SK-N-SH treated with all-trans-retinoic acid at 6 μM for 48 hours (cell line): ENCODE data around the gene DEFB131B.
"Not testable (repeated sequence)": the region's sequence is repeated elsewhere in the genome, so short reads cannot be mapped to it uniquely, and the experiment has no call there.

Experiments used
- ATAC-seq: fragments of 200-7000 bp; cut with Tn5 transposase; 3 replicates; pipeline ENCODE4 v1.9.1; 2020; ENCODE audit warnings: mild to moderate bottlenecking, moderate library complexity
- BACH2 ChIP-seq: fragments of 250-450 bp; sonication (Bioruptor Pico); IDR thresholded peaks from 2 replicates; pipeline ENCODE4 v1.9.0; 2021; ENCODE audit warnings: mild to moderate bottlenecking, borderline replicate concordance
- CSDC2 ChIP-seq: fragments of 250-450 bp; sonication (Bioruptor Pico); IDR thresholded peaks from 2 replicates; pipeline ENCODE4 v1.5.0; 2020; ENCODE audit warnings: mild to moderate bottlenecking, moderate library complexity
- CSRNP3 ChIP-seq: fragments of 250-450 bp; sonication (Bioruptor Pico); IDR thresholded peaks from 2 replicates; pipeline ENCODE4 v1.5.1; 2021; ENCODE audit warnings: mild to moderate bottlenecking, moderate library complexity
- GLIS3 ChIP-seq: fragments of 250-450 bp; sonication (Bioruptor Pico); IDR thresholded peaks from 2 replicates; pipeline ENCODE4 v1.5.0; 2020; ENCODE audit warnings: mild to moderate bottlenecking, moderate library complexity
- ISL1 ChIP-seq: fragments of 250-450 bp; sonication (Bioruptor Pico); IDR thresholded peaks from 2 replicates; pipeline ENCODE4 v2.1.2; 2022; ENCODE audit warnings: mild to moderate bottlenecking, moderate library complexity
- OSR1 ChIP-seq: fragments of 250-450 bp; sonication (Bioruptor Pico); IDR thresholded peaks from 2 replicates; pipeline ENCODE4 v1.8.0; 2022; ENCODE audit warnings: moderate library complexity, mild to moderate bottlenecking, inconsistent platforms
- POU6F1 ChIP-seq: fragments of 250-450 bp; sonication (Bioruptor Pico); IDR thresholded peaks from 2 replicates; pipeline ENCODE4 v1.8.0; 2021; ENCODE audit warnings: low read depth, mild to moderate bottlenecking, moderate library complexity, borderline replicate concordance
- PPARA ChIP-seq: fragments of 250-450 bp; sonication (Bioruptor Pico); IDR thresholded peaks from 2 replicates; pipeline ENCODE4 v1.5.0; 2020; ENCODE audit warnings: mild to moderate bottlenecking, borderline replicate concordance
- SNAI2 ChIP-seq: fragments of 250-450 bp; sonication (Bioruptor Pico); IDR thresholded peaks from 2 replicates; pipeline ENCODE4 v1.5.0; 2020; ENCODE audit warnings: mild to moderate bottlenecking, moderate library complexity
- TCF4 ChIP-seq: fragments of 250-450 bp; sonication (Bioruptor Pico); IDR thresholded peaks from 2 replicates; pipeline ENCODE4 v1.8.0; 2021; ENCODE audit warnings: mild to moderate bottlenecking, moderate library complexity, borderline replicate concordance
- TOX ChIP-seq: fragments of 250-450 bp; sonication (Bioruptor Pico); IDR thresholded peaks from 2 replicates; pipeline ENCODE4 v1.8.0; 2021; ENCODE audit warnings: mild to moderate bottlenecking, moderate library complexity, borderline replicate concordance
- ZC3H10 ChIP-seq: fragments of 250-450 bp; sonication (Bioruptor Pico); IDR thresholded peaks from 2 replicates; pipeline ENCODE4 v1.5.1; 2021; ENCODE audit warnings: mild to moderate bottlenecking, moderate library complexity
- ZFP3 ChIP-seq: fragments of 250-450 bp; sonication (Bioruptor Pico); IDR thresholded peaks from 2 replicates; pipeline ENCODE4 v1.5.0; 2020; ENCODE audit warnings: mild to moderate bottlenecking, moderate library complexity
- ZNF8 ChIP-seq: fragments of 450-650 bp; formaldehyde crosslinking; IDR thresholded peaks from 2 replicates; pipeline ENCODE4 v1.5.0; 2020; ENCODE audit warnings: mild to moderate bottlenecking, moderate library complexity
- TF ChIP-seq, protein P1 (sequence below): fragments of 250-450 bp; sonication (Bioruptor Pico); IDR thresholded peaks from 2 replicates; pipeline ENCODE4 v1.5.1; 2020; ENCODE audit warnings: low read depth, mild to moderate bottlenecking, moderate library complexity
- TF ChIP-seq, protein P2 (sequence below): fragments of 250-450 bp; sonication (Bioruptor Pico); IDR thresholded peaks from 2 replicates; pipeline ENCODE4 v1.8.0; 2020; ENCODE audit warnings: mild to moderate bottlenecking, moderate library complexity, borderline replicate concordance

The DEFB131B gene, protein sequence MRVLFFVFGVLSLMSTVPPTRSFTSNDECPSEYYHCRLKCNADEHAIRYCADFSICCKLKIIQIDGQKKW

DNA sequence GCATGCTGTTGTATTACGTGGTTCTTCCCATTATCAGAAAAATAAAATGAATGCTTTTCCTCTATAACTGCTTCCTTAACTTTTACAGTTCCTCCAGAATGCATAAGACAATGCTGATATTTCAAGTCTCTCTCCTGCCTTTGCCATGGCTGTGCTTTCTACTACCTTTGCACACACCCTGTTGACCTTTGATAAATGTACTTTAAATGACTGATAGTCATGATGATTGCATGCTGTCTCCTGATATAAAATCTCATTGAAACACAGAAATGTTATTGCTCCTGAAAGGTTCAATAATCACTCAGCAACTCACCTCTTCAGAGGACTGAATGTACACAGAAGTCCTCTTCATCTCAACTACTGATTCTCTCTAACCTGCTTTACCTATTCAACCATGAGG, at the start of gene DEFB131B:
DEFB131B (plus strand) TSS at position 395 of the 400 bp plus-strand sequence; CDS start at position 395, 0 bp downstream.
- not testable (repeated sequence) for ATAC-seq

DNA sequence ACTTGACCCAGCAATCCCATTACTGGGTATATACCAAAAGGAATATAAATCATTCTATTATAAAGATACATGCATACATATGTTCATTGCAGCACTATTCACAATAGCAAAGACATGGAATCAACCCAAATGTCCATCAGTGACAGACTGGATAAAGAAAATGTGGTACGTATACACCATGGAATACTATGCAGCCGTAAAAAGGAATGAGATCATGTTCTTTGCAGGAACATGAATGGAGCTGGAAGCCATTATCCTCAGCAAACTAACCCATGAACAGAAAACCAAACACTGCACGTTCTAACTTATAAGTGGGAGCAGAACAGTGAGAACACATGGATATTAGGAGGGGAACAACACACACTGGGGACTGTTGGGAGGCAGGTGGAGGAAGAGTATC, 49.0 kb upstream of the DEFB131B start:
- not testable (repeated sequence) for ATAC-seq
- peak; percentile 73 for TF ChIP-seq ZNF8

DNA sequence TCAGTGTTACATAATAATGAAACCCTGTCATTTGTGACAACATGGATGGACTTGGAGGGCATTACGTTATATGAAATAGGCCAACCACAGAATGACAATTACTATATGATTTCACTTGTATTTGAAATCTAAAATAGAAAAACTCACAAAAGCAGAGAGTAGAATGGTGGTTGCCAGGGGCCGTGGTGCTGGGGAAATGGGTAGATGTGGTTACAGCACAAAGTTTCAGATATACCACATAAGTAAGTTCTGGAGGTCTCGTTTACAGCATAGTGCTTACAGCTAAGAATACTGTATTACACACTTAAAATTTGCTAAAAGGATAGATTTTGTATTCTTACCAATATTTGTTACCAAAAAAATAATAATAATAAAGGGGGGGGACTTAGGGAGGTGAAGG, 48.6 kb upstream of the DEFB131B start:
- not testable (repeated sequence) for ATAC-seq

- not testable (repeated sequence) for ATAC-seq
These were observed 45.4 kb upstream of the DEFB131B start, which contains the start of gene DEFB108B for GRCh38 chr11:71832811-71833210. DEFB108B (plus strand) TSS chr11:71833200; CDS start chr11:71833200, 0 bp downstream.

DNA sequence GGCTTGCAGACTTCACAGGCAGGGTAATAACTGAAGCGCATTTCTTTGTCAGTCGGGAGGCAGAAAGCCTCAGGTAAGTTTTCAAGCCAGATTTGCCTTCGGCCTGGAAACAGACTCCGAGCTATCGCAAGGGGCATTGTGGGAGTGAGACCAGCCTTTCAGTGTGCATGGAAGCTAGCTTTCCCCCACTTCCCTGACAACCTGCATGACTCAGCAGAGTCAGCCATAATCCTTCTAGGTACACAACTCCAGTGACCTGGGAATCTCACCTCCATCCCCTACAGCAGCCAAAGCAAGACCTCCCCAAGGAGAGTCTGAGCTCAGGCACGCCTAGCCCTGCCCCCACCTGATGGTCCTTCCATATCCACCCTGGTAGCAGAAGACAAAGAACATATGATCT, 35.5 kb upstream of the DEFB131B start:
- ATAC-seq: not testable (repeated sequence)

DNA sequence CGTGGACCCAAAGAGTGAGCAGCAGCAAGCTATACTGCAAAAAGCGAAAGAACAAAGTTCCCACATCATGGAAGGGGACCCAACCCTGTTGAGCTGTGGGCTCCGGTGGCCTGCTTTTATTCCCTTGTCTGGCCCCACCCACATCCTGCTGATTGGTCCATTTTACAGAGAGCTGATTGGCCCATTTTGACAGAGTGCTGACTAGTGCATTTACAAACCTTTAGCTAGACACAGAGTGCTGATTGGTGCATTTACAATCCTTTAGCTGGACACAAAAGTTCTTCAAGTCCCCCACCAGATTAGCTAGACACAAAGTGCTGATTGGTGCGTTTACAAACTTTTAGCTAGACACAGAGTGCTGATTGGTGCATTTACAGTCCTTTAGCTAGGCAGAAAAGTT, 34.9 kb upstream of the DEFB131B start:
- ATAC-seq: not testable (repeated sequence)

- no peak for ATAC-seq
- TF ChIP-seq TOX (CRISPR knock-in tag) (no peak), SNAI2 (CRISPR knock-in tag) (no peak), ISL1 (CRISPR knock-in tag) (no peak), TCF4 (no peak), CSRNP3 (CRISPR knock-in tag) (no peak), BACH2 (no peak), CSDC2 (no peak), GLIS3 (no peak), POU6F1 (CRISPR knock-in tag) (no peak), OSR1 (CRISPR knock-in tag) (no peak), ZFP3 (CRISPR knock-in tag) (no peak), PPARA (no peak), ZC3H10 (CRISPR knock-in tag) (no peak)
- TF ChIP-seq, protein P1, sequence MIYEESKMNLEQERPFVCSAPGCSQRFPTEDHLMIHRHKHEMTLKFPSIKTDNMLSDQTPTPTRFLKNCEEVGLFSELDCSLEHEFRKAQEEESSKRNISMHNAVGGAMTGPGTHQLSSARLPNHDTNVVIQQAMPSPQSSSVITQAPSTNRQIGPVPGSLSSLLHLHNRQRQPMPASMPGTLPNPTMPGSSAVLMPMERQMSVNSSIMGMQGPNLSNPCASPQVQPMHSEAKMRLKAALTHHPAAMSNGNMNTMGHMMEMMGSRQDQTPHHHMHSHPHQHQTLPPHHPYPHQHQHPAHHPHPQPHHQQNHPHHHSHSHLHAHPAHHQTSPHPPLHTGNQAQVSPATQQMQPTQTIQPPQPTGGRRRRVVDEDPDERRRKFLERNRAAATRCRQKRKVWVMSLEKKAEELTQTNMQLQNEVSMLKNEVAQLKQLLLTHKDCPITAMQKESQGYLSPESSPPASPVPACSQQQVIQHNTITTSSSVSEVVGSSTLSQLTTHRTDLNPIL (CRISPR knock-in tag): no peak
- TF ChIP-seq, protein P2, sequence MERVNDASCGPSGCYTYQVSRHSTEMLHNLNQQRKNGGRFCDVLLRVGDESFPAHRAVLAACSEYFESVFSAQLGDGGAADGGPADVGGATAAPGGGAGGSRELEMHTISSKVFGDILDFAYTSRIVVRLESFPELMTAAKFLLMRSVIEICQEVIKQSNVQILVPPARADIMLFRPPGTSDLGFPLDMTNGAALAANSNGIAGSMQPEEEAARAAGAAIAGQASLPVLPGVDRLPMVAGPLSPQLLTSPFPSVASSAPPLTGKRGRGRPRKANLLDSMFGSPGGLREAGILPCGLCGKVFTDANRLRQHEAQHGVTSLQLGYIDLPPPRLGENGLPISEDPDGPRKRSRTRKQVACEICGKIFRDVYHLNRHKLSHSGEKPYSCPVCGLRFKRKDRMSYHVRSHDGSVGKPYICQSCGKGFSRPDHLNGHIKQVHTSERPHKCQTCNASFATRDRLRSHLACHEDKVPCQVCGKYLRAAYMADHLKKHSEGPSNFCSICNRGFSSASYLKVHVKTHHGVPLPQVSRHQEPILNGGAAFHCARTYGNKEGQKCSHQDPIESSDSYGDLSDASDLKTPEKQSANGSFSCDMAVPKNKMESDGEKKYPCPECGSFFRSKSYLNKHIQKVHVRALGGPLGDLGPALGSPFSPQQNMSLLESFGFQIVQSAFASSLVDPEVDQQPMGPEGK (CRISPR knock-in tag): no peak
- TF ChIP-seq, all 23 proteins: peak for 0
These were observed 34.4 kb upstream of the DEFB131B start for GRCh38 chr11:71843858-71844257.

- not testable (repeated sequence) for ATAC-seq
These were observed 24.4 kb upstream of the DEFB131B start for GRCh38 chr11:71853895-71854294.

GRCh38 chr11:71855880-71856279, 22.4 kb upstream of the DEFB131B start:
- not testable (repeated sequence) for ATAC-seq

GRCh38 chr11:71860835-71861234, 17.4 kb upstream of the DEFB131B start:
- ATAC-seq: not testable (repeated sequence)

GRCh38 chr11:71863978-71864627, 14.2 kb upstream of the DEFB131B start:
- peak; percentile 100 for ATAC-seq

GRCh38 chr11:71867209-71867608, 11.0 kb upstream of the DEFB131B start:
- ATAC-seq: not testable (repeated sequence)

GRCh38 chr11:71869931-71870330, 8.3 kb upstream of the DEFB131B start:
- ATAC-seq: not testable (repeated sequence)
